Cardiac muscle cell (in vitro differentiated cells and primary cell): ENCODE data around the gene FAAH. TPM values are rescaled to one million over a fixed set of nuclear protein-coding genes. Genes with fewer than 3 reads are reported as not detected.

Source experiments
- DNase-seq, 2 donors: peaks; one replicate each; pipeline versions ENCODE4 v3.0.0 to v3.0.0-alpha.2; 2010 to 2017; ENCODE audit warnings: low read depth in 1 of 2, low spot score in 1 of 2
- H3K27ac ChIP-seq: fragments of 200-600 bp; sonication (generic); 2 replicates; pipeline ENCODE4 v1.5.1; 2016
- H3K27me3 ChIP-seq: fragments of 200-600 bp; sonication (generic); 2 replicates; pipeline ENCODE4 v1.6.0; 2016; ENCODE audit warnings: control low read depth
- H3K36me3 ChIP-seq: fragments of 200-600 bp; sonication (generic); 2 replicates; pipeline ENCODE4 v1.5.1; 2016; ENCODE audit warnings: control low read depth
- H3K4me1 ChIP-seq: fragments of 200-600 bp; sonication (generic); 2 replicates; pipeline ENCODE4 v1.8.1; 2017; ENCODE audit warnings: low read depth, mild to moderate bottlenecking, mixed run types
- H3K4me3 ChIP-seq: fragments of 200-600 bp; sonication (generic); 2 replicates; pipeline ENCODE4 v1.5.1; 2016; ENCODE audit warnings: mild to moderate bottlenecking
- H3K9me3 ChIP-seq: fragments of 200-600 bp; sonication (generic); 2 replicates; pipeline ENCODE4 v1.5.1; 2017; ENCODE audit warnings: low read depth, mild to moderate bottlenecking, control low read depth
- CTCF ChIP-seq: IDR thresholded peaks from 2 replicates; pipeline ENCODE4 v1.5.1; 2012; ENCODE audit warnings: low read depth, mild to moderate bottlenecking, low read length
- polyA plus RNA-seq: library from polyadenylated mRNA; unstranded; fragments of >200 nt; fragmentation: Nextera tagmentation; extraction: Ambion mirVana; gene quantifications from 2 replicates; pipeline ENCODE4 v1.2.1, GENCODE V29; 2016
- total RNA-seq: library from RNA; depleted of rRNA; stranded (reverse); fragments of >200 nt; gene quantifications from 2 replicates; pipeline ENCODE4 v1.2.3, GENCODE V29; 2016

Gene FAAH
- total and polyA plus RNA-seq, 2 experiments from 2014 or later: 20.2 to 21.0 TPM

DNA sequence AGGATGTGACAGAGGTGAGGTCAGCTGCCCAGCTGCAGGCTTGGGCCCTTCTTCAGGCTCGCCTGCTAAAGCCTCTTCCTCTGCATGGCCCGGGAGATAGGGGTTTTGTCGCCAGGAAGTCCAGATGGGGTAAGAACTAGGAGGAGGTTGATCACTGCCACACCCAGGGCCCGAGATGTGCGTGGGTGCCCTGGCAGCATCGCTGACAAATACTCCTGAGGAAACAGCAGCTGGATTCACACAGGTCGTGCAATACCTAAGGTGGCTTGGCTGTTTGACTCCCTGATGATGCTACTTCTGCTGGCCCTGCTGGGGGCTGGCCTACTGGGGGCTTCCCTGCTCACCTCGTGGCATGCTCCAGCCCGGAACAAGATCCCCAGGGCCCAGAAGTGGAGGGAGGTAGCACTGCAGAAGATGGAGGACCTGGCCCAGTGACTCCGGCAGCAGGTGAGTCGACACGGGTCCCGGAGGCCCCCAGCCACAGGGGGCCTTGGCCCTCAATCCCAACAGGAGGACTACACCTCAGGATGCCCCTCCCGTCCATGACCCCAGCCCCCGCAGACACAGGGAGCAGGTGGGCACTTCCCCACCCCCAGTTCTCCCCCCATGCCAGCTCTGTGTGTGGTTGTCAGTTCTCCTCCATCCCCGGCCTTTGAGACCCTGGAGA, 29.6 kb downstream of the FAAH start:
- H3K4me3 ChIP-seq: no peak overlapping the region
- DNase-seq: no peak
- no peak overlapping the region for H3K27ac ChIP-seq
- no peaks in the 10 kb centered on the region for H3K36me3 ChIP-seq
- no peaks in the 10 kb centered on the region for H3K9me3 ChIP-seq
- H3K4me1 ChIP-seq: no peaks in the 10 kb centered on the region
- TF ChIP-seq CTCF: no peak
- no peaks in the 10 kb centered on the region for H3K27me3 ChIP-seq

DNA sequence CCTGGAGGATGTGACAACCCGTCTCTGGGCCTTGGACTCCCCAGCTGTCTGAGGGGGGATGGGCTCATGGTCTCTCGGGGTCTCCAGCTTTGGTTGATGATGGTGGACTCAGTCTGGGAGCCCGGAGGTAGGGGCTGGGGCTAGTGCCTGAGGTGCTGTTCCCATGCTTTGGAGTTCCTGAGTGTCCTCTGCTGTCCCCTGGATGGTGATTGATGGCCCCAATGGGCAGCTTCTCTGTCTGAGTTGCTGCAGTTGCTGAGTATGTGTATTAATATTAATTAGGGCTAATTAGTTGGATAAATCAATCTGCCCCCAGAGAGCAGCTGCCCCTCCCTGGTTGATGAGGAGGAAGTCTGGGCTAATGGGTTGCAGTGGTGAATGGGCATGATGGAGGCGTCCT, 30.6 kb downstream of the FAAH start:
- Histone ChIP-seq H3K4me1 (no peaks in the 10 kb centered on the region), H3K27me3 (no peaks in the 10 kb centered on the region), H3K27ac (no peak overlapping the region), H3K9me3 (no peaks in the 10 kb centered on the region), H3K36me3 (no peaks in the 10 kb centered on the region), H3K4me3 (no peak overlapping the region)
- no peak for DNase-seq
- TF ChIP-seq CTCF: no peak

DNA sequence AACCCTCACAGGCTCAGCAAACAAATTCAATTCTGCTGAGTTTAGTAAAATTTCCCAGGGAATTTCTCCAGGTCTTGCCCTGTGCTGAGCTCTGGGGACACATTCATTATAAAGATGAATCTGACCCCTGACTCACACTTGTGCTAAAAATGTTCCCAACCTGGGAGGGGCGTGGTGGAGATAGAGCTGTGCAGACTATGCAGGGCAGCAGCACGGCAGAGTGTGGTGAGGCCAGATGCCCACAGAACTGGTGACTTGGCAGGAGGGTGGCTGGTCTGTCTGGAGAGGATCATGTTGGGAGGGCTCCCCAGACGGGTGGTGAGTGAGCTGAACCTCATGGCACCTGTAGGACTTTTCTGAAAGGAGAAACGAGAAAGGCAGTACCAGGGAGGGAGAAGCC, 31.6 kb downstream of the FAAH start:
- H3K27ac ChIP-seq: no peak overlapping the region
- DNase-seq: no peak
- H3K36me3 ChIP-seq: no peaks in the 10 kb centered on the region
- H3K27me3 ChIP-seq: no peaks in the 10 kb centered on the region
- TF ChIP-seq CTCF: no peak
- no peaks in the 10 kb centered on the region for H3K4me1 ChIP-seq
- H3K4me3 ChIP-seq: no peak overlapping the region
- no peaks in the 10 kb centered on the region for H3K9me3 ChIP-seq

- H3K27me3 ChIP-seq: no peaks in the 10 kb centered on the region
- H3K36me3 ChIP-seq: no peaks in the 10 kb centered on the region
- H3K27ac ChIP-seq: no peak overlapping the region
- H3K4me3 ChIP-seq: no peak overlapping the region
- no peak for TF ChIP-seq CTCF
- no peaks in the 10 kb centered on the region for H3K9me3 ChIP-seq
- H3K4me1 ChIP-seq: no peaks in the 10 kb centered on the region
- DNase-seq: no peak
These were observed 33.4 kb downstream of the FAAH start for GRCh38 chr1:46427541-46427940.

DNA sequence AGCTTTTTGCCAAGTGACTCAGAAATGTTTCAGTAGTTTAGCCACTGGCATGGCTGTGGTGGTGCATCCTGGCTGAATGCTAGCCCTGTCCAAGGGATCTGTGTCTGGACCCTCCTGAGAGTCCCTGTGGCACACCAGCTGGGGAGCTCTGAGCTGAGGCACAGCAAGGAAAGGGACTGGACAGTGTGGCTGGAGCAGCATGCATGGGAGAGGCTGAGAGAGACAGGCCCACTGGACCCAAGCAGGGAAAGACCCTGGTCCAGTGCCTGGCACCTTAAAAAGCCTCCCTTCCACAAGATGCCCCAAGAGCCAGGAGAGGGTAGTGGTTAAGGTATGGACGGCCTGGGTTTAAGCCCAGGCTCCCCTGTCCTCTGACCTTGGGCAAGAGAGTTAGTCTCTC, 35.3 kb downstream of the FAAH start:
- H3K27ac ChIP-seq: no peak overlapping the region
- H3K36me3 ChIP-seq: no peaks in the 10 kb centered on the region
- no peaks in the 10 kb centered on the region for H3K4me1 ChIP-seq
- TF ChIP-seq CTCF: no peak
- H3K27me3 ChIP-seq: no peaks in the 10 kb centered on the region
- DNase-seq: no peak
- no peaks in the 10 kb centered on the region for H3K9me3 ChIP-seq
- no peak overlapping the region for H3K4me3 ChIP-seq
